CD8-positive, alpha-beta memory T cell (primary cell): ENCODE results near the gene CPEB4. TPM values are rescaled to one million over a fixed set of nuclear protein-coding genes. Genes with fewer than 3 reads are reported as not detected.

Source experiments
- CTCF ChIA-PET: fragments of 350-600 bp; sonication (Branson Sonifier 250); formaldehyde crosslinking; loops from one replicate; lab custom pipeline; 2021; ENCODE audit warnings: antibody characterized with exemption; lab: Charles Lee
- POLR2A ChIA-PET: fragments of 350-600 bp; sonication (Branson Sonifier 250); formaldehyde crosslinking; loops from one replicate; lab custom pipeline; 2021; ENCODE audit warnings: antibody characterized with exemption; lab: Charles Lee
- DNase-seq, 5 donors: peaks; one replicate each; pipeline versions ENCODE4 v3.0.0 to v3.0.0-alpha.2; 2020 to 2022; ENCODE audit warnings: mixed read lengths in 1 of 5
- H3K27ac ChIP-seq: one replicate; pipeline ENCODE4 v1.7.0; 2013; ENCODE audit warnings: low read depth, mild to moderate bottlenecking, low read length, moderate library complexity
- H3K27me3 ChIP-seq: 2 replicates; pipeline ENCODE4 v1.7.0; 2013; ENCODE audit warnings: low read length, mild to moderate bottlenecking; ENCODE audit not compliant: insufficient read depth, poor library complexity, severe bottlenecking
- H3K36me3 ChIP-seq: 2 replicates; pipeline ENCODE4 v1.7.0; 2013; ENCODE audit warnings: mild to moderate bottlenecking, low read length, moderate library complexity; ENCODE audit not compliant: insufficient read depth
- H3K4me1 ChIP-seq: 2 replicates; pipeline ENCODE4 v1.7.0; 2013; ENCODE audit warnings: mild to moderate bottlenecking, low read length, moderate library complexity; ENCODE audit not compliant: insufficient read depth
- H3K4me3 ChIP-seq: 2 replicates; pipeline ENCODE4 v1.7.0; 2013; ENCODE audit warnings: mild to moderate bottlenecking, low read length
- H3K9me3 ChIP-seq: 2 replicates; pipeline ENCODE4 v1.7.0; 2013; ENCODE audit warnings: mild to moderate bottlenecking, low read length
- H3K27ac Mint-ChIP-seq, 8 donors: one replicate each; pipeline ENCODE4 v1.8.0; 2020 to 2021; ENCODE audit warnings: mixed read lengths in 8 of 8, mild to moderate bottlenecking in 6 of 8, inconsistent platforms in 3 of 8, moderate library complexity in 3 of 8
- H3K27me3 Mint-ChIP-seq, 2 donors: one replicate each; pipeline ENCODE4 v1.8.0; 2020 to 2021; ENCODE audit warnings: mixed read lengths in 2 of 2, mild to moderate bottlenecking in 1 of 2, moderate library complexity in 1 of 2
- H3K36me3 Mint-ChIP-seq, 3 donors: one replicate each; pipeline ENCODE4 v1.8.0; 2020 to 2021; ENCODE audit warnings: mixed read lengths in 3 of 3, inconsistent platforms in 1 of 3, mild to moderate bottlenecking in 1 of 3
- H3K4me1 Mint-ChIP-seq, 3 donors: one replicate each; pipeline ENCODE4 v1.8.0; 2020 to 2021; ENCODE audit warnings: mixed read lengths in 3 of 3, inconsistent platforms in 1 of 3, mild to moderate bottlenecking in 1 of 3
- H3K4me3 Mint-ChIP-seq, 7 donors: one replicate each; pipeline ENCODE4 v1.8.0; 2020 to 2021; ENCODE audit warnings: mixed read lengths in 7 of 7, mild to moderate bottlenecking in 6 of 7, moderate library complexity in 4 of 7, inconsistent platforms in 2 of 7
- H3K9me3 Mint-ChIP-seq, 5 donors: one replicate each; pipeline ENCODE4 v1.8.0; 2020 to 2022; ENCODE audit warnings: mixed read lengths in 5 of 5, mild to moderate bottlenecking in 3 of 5, moderate library complexity in 2 of 5, inconsistent platforms in 1 of 5
- polyA plus RNA-seq: library from polyadenylated mRNA; unstranded; fragments of 300-500 nt; fragmentation: Illumina TruSeq; gene quantifications from one replicate; pipeline ENCODE4 v1.2.3, GENCODE V29; 2021
- total RNA-seq, 2 experiments: library from RNA; stranded (reverse); gene quantifications; one replicate each; pipeline ENCODE4 v1.2.3, GENCODE V29; 2021

CPEB4 gene
- total and polyA plus RNA-seq, 3 experiments from 2014 or later, result 4.4 to 18.7 (median 17.2) TPM

- no peaks in the 10 kb centered on the region for H3K27me3 ChIP-seq
- H3K4me3 Mint-ChIP-seq, result no peak overlapping the region
- peaks cover 5% of the 10 kb centered on the region for H3K9me3 ChIP-seq
- no peak overlapping the region for H3K4me3 ChIP-seq
- ChIA-PET CTCF (no interaction called here), POLR2A (no interaction called here)
- H3K36me3 Mint-ChIP-seq, result peaks cover 0 to 10% (median 9%) of the 10 kb centered on the region in 3 donors
- no peaks in the 10 kb centered on the region for H3K4me1 Mint-ChIP-seq
- H3K36me3 ChIP-seq, result no peaks in the 10 kb centered on the region
- H3K27me3 Mint-ChIP-seq, result peaks cover 1 to 12% of the 10 kb centered on the region in 2 donors
- no peaks in the 10 kb centered on the region for H3K4me1 ChIP-seq
- peaks cover 0 to 11% (median 4%) of the 10 kb centered on the region in 5 donors for H3K9me3 Mint-ChIP-seq
- no peak for DNase-seq
- H3K27ac ChIP-seq, result no peak overlapping the region
- H3K27ac Mint-ChIP-seq, result no peak overlapping the region
These were observed 39.1 kb upstream of the CPEB4 start for GRCh38 chr5:173848986-173849596.

GRCh38 chr5:173849908-173850307, 38.2 kb upstream of the CPEB4 start:
- peaks cover 0 to 10% (median 8%) of the 10 kb centered on the region in 3 donors for H3K36me3 Mint-ChIP-seq
- peaks cover 0 to 11% (median 4%) of the 10 kb centered on the region in 5 donors for H3K9me3 Mint-ChIP-seq
- H3K4me3 ChIP-seq, result no peak overlapping the region
- H3K4me3 Mint-ChIP-seq, result no peak overlapping the region
- no peaks in the 10 kb centered on the region for H3K36me3 ChIP-seq
- CTCF ChIA-PET, result no interaction called here
- H3K4me1 Mint-ChIP-seq, result no peaks in the 10 kb centered on the region
- H3K4me1 ChIP-seq, result no peaks in the 10 kb centered on the region
- peaks cover 5% of the 10 kb centered on the region for H3K9me3 ChIP-seq
- no peak overlapping the region for H3K27ac ChIP-seq
- H3K27ac Mint-ChIP-seq, result no peak overlapping the region
- DNase-seq, result no peak
- peaks cover 1 to 12% of the 10 kb centered on the region in 2 donors for H3K27me3 Mint-ChIP-seq
- POLR2A ChIA-PET, result no interaction called here
- H3K27me3 ChIP-seq, result no peaks in the 10 kb centered on the region

- no peaks in the 10 kb centered on the region for H3K4me1 Mint-ChIP-seq
- no peak for DNase-seq
- peaks cover 0 to 11% (median 4%) of the 10 kb centered on the region in 5 donors for H3K9me3 Mint-ChIP-seq
- Histone ChIP-seq H3K4me3 (no peak overlapping the region), H3K27me3 (no peaks in the 10 kb centered on the region), H3K4me1 (no peaks in the 10 kb centered on the region), H3K9me3 (peaks cover 5% of the 10 kb centered on the region), H3K36me3 (no peaks in the 10 kb centered on the region), H3K27ac (peak overlapping the region; percentile 54)
- ChIA-PET POLR2A (no interaction called here), CTCF (no interaction called here)
- no peak overlapping the region for H3K27ac Mint-ChIP-seq
- H3K36me3 Mint-ChIP-seq, result peaks cover 0 to 10% (median 8%) of the 10 kb centered on the region in 3 donors
- no peak overlapping the region for H3K4me3 Mint-ChIP-seq
- H3K27me3 Mint-ChIP-seq, result peaks cover 1 to 12% of the 10 kb centered on the region in 2 donors
These were observed 37.5 kb upstream of the CPEB4 start for GRCh38 chr5:173850659-173851058.

- POLR2A ChIA-PET, result no interaction called here
- H3K27ac Mint-ChIP-seq, result peak overlapping the region in 1 of 8 donors; percentile 11
- peaks cover 0 to 11% (median 4%) of the 10 kb centered on the region in 5 donors for H3K9me3 Mint-ChIP-seq
- peaks cover 1 to 12% of the 10 kb centered on the region in 2 donors for H3K27me3 Mint-ChIP-seq
- no peaks in the 10 kb centered on the region for H3K36me3 ChIP-seq
- no peaks in the 10 kb centered on the region for H3K27me3 ChIP-seq
- H3K4me1 Mint-ChIP-seq, result no peaks in the 10 kb centered on the region
- peak overlapping the region; percentile 54 for H3K27ac ChIP-seq
- DNase-seq, result no peak
- no peak overlapping the region for H3K4me3 Mint-ChIP-seq
- H3K9me3 ChIP-seq, result peaks cover 5% of the 10 kb centered on the region
- H3K4me1 ChIP-seq, result no peaks in the 10 kb centered on the region
- H3K36me3 Mint-ChIP-seq, result peaks cover 0 to 10% (median 8%) of the 10 kb centered on the region in 3 donors
- CTCF ChIA-PET, result no interaction called here
- H3K4me3 ChIP-seq, result no peak overlapping the region
These were observed 36.4 kb upstream of the CPEB4 start for GRCh38 chr5:173851595-173852243.

- H3K9me3 Mint-ChIP-seq, result peaks cover 0 to 11% (median 4%) of the 10 kb centered on the region in 5 donors
- peaks cover 0 to 10% (median 8%) of the 10 kb centered on the region in 3 donors for H3K36me3 Mint-ChIP-seq
- no peaks in the 10 kb centered on the region for H3K4me1 Mint-ChIP-seq
- Histone ChIP-seq H3K27me3 (no peaks in the 10 kb centered on the region), H3K4me3 (no peak overlapping the region), H3K36me3 (no peaks in the 10 kb centered on the region), H3K9me3 (peaks cover 5% of the 10 kb centered on the region), H3K4me1 (no peaks in the 10 kb centered on the region), H3K27ac (peak overlapping the region; percentile 59)
- H3K27me3 Mint-ChIP-seq, result peaks cover 1 to 12% of the 10 kb centered on the region in 2 donors
- no peak overlapping the region for H3K27ac Mint-ChIP-seq
- no peak overlapping the region for H3K4me3 Mint-ChIP-seq
- CTCF ChIA-PET, result no interaction called here
- POLR2A ChIA-PET, result no interaction called here
- no peak for DNase-seq
These were observed 35.3 kb upstream of the CPEB4 start for GRCh38 chr5:173852790-173853359.

- H3K9me3 Mint-ChIP-seq, result peaks cover 0 to 7% (median 3%) of the 10 kb centered on the region in 5 donors
- H3K36me3 ChIP-seq, result no peaks in the 10 kb centered on the region
- peaks cover 0 to 4% (median 2%) of the 10 kb centered on the region in 3 donors for H3K36me3 Mint-ChIP-seq
- no peak overlapping the region for H3K4me3 ChIP-seq
- H3K9me3 ChIP-seq, result peaks cover 5% of the 10 kb centered on the region
- no peak overlapping the region for H3K27ac Mint-ChIP-seq
- no peaks in the 10 kb centered on the region for H3K27me3 ChIP-seq
- POLR2A ChIA-PET, result no interaction called here
- CTCF ChIA-PET, result no interaction called here
- no peaks in the 10 kb centered on the region for H3K4me1 Mint-ChIP-seq
- peaks cover 0 to 12% of the 10 kb centered on the region in 2 donors for H3K27me3 Mint-ChIP-seq
- no peak for DNase-seq
- no peaks in the 10 kb centered on the region for H3K4me1 ChIP-seq
- peak overlapping the region; percentile 67 for H3K27ac ChIP-seq
- H3K4me3 Mint-ChIP-seq, result no peak overlapping the region
These were observed 34.6 kb upstream of the CPEB4 start for GRCh38 chr5:173853370-173854131.

GRCh38 chr5:173855162-173855994, 32.8 kb upstream of the CPEB4 start:
- POLR2A ChIA-PET, result no interaction called here
- Histone ChIP-seq H3K27ac (peak overlapping the region; percentile 67), H3K4me3 (no peak overlapping the region), H3K27me3 (no peaks in the 10 kb centered on the region), H3K9me3 (no peaks in the 10 kb centered on the region), H3K4me1 (no peaks in the 10 kb centered on the region), H3K36me3 (no peaks in the 10 kb centered on the region)
- H3K4me3 Mint-ChIP-seq, result no peak overlapping the region
- no peaks in the 10 kb centered on the region for H3K4me1 Mint-ChIP-seq
- no peaks in the 10 kb centered on the region for H3K36me3 Mint-ChIP-seq
- H3K9me3 Mint-ChIP-seq, result no peaks in the 10 kb centered on the region
- CTCF ChIA-PET, result interaction anchor here (1.1 kb wide), 1 partner anchor 10 kb away, joined by 3 read pairs; no protein-coding TSS in a partner anchor
- DNase-seq, result no peak
- H3K27ac Mint-ChIP-seq, result no peak overlapping the region
- H3K27me3 Mint-ChIP-seq, result peaks cover 0 to 19% of the 10 kb centered on the region in 2 donors
